Astrocyte of the spinal cord (primary cell): ENCODE measurements around the gene ZNF311.
"Not testable (repeated sequence)": the region's sequence is repeated elsewhere in the genome, so short reads cannot be mapped to it uniquely, and the experiment has no call there.

Source experiments
- DNase-seq: peaks from one replicate; pipeline ENCODE4 v3.0.0; 2011; ENCODE audit warnings: low read depth, low spot score
- H3K4me3 ChIP-seq: 2 replicates; pipeline ENCODE4 v1.5.1; 2011; ENCODE audit warnings: low read depth, mild to moderate bottlenecking, low read length, moderate library complexity
- in situ Hi-C: cut with HindIII; loops from 2 replicates; pipeline ENCODE4 v1.10.0; 2017; ENCODE audit warnings: low sequenced_read_pairs
- TF ChIP-seq, protein P1 (sequence below): IDR thresholded peaks from 2 replicates; pipeline ENCODE4 v1.5.1; 2012; ENCODE audit warnings: low read depth, mild to moderate bottlenecking, low read length, inconsistent platforms

Gene ZNF311

DNA sequence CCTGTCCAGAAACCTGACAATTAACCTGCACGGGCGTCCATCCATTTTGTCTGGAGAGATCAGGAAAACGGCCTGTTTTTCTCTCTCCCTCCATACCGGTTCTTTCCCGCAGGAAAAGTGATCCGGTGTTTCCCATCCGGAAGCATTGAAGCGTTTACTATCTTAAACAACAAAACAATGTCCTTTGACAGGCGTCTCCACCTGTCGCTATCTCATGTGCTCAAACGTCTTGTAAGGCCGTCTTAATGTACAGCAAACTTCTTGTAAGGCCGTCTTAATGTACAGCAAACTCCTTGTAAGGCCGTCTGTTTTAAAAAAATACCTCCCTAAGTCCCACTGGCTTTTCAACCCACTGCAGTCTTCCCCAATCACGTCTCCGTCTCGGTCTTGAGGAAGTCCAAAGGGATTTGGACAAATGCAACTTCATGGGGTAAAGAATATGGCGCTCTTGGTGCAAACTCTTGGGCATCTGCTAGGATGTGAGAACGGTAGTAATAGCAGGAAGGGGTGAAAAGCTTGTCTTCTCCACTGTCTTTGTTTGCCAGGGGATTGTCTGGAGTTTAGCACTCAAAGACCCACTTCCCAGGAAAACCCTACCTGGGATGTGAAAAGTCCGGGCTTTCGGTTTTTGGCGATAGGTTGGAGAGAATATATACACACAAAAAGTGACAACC lies 51.4 kb downstream of the ZNF311 start:
- in situ Hi-C loops, result no loop called here
- DNase-seq, result peak; percentile 53
- H3K4me3 ChIP-seq, result peak overlapping the region; percentile 73
- TF ChIP-seq, protein P1, sequence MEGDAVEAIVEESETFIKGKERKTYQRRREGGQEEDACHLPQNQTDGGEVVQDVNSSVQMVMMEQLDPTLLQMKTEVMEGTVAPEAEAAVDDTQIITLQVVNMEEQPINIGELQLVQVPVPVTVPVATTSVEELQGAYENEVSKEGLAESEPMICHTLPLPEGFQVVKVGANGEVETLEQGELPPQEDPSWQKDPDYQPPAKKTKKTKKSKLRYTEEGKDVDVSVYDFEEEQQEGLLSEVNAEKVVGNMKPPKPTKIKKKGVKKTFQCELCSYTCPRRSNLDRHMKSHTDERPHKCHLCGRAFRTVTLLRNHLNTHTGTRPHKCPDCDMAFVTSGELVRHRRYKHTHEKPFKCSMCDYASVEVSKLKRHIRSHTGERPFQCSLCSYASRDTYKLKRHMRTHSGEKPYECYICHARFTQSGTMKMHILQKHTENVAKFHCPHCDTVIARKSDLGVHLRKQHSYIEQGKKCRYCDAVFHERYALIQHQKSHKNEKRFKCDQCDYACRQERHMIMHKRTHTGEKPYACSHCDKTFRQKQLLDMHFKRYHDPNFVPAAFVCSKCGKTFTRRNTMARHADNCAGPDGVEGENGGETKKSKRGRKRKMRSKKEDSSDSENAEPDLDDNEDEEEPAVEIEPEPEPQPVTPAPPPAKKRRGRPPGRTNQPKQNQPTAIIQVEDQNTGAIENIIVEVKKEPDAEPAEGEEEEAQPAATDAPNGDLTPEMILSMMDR, result no peak

DNA sequence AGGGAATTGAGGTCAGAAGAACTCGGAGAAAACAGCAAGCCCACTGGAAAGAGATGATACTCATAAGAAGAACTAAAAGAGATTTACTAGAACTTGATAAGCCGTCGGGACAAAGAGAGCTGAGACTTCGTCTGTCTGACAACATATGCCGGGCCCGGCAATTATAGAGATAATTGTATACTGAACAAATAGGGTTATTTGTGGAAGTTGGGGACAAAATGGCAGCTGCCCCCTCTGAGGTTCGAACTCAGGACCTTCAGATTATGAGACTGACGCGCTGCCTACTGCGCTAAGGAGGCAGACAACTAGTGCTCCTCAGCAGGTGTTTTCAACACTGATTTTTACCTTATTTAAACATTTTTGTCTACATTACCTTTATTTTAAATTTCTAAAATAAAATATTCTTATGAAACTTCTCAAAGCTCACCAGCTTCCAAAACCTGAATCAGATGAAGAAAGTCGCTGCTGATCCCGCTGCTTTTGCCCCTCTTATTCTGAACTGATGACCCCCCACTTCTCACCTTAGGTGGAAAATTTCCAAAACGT lies 52.0 kb downstream of the ZNF311 start:
- TF ChIP-seq, protein P1, result no peak
- DNase-seq, result peak; percentile 64
- in situ Hi-C loops, result no loop called here
- peak overlapping the region; percentile 73 for H3K4me3 ChIP-seq

- in situ Hi-C loops, H3K4me3 ChIP-seq, DNase-seq: not testable (repeated sequence)
These were observed 55.4 kb downstream of the ZNF311 start for GRCh38 chr6:28949656-28950195.

GRCh38 chr6:28948782-28949486 lies 56.2 kb downstream of the ZNF311 start:
- no peak overlapping the region for H3K4me3 ChIP-seq
- DNase-seq, result no peak
- in situ Hi-C loops, result no loop called here
- TF ChIP-seq, protein P1, result no peak

- in situ Hi-C loops, result no loop called here
These were observed 57.3 kb downstream of the ZNF311 start for GRCh38 chr6:28947831-28948270.

DNA sequence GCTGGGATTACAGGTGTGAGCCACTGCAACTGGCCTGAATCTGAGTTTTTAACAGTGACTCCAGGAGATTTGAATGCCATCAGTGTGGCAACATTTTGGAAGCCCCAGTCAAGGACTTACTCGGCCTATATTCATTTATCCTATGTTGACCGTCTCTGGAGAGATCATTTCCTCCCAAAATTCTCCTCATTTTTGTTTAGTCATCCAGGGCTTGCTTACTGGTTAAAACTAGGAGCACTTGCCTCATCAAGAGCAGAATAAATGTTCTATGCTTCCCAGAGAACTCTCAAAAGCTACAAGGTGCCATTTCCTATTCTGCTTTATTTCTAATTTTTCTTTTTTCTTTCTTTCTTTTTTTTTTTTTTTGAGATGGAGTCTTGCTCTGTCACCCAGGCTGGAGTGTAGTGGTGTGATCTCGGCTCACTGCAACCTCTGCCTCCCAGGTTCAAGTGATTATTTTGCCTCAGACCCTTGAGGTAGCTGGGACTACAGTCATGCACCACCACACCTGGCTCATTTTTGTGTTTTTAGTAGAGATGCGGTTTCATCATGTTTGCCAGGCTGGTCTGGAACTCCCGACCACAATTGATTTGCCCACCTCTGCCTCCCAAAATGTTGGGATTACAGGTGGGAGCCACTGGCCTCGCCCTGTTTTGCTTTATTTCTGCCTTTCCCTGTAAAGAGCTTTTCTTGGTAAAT lies 57.9 kb downstream of the ZNF311 start:
- TF ChIP-seq, protein P1, result no peak
- in situ Hi-C loops, result no loop called here
- no peak for DNase-seq
- no peak overlapping the region for H3K4me3 ChIP-seq

More at GRCh38 chr6:28947831-28948270, 57.3 kb downstream of the ZNF311 start:
- DNase-seq, result no peak
- TF ChIP-seq, protein P1, result no peak
- H3K4me3 ChIP-seq, result no peak overlapping the region
